ENCODE results near the gene TMEM187.

TMEM187 gene

GRCh38 chrX:153951683-153952372 lies 20.7 kb upstream of the TMEM187 start:
- H3K27ac ChIP-seq, result no peak overlapping the region
- no peak overlapping the region for H3K4me3 ChIP-seq

GRCh38 chrX:153952373-153953026 lies 20.1 kb upstream of the TMEM187 start:
- Histone ChIP-seq H3K27ac (peak overlapping the region in 1 of 21 experiments; percentile 23), H3K4me3 (no peak overlapping the region)

GRCh38 chrX:153953342-153953830 lies 19.2 kb upstream of the TMEM187 start:
- no peak overlapping the region for H3K4me3 ChIP-seq

GRCh38 chrX:153953892-153954557 lies 18.5 kb upstream of the TMEM187 start:
- Histone ChIP-seq H3K27ac (peak overlapping the region in 4 of 21 experiments; percentile 17 to 35 (median 28)), H3K4me3 (no peak overlapping the region)

More at GRCh38 chrX:153953342-153953830, 19.2 kb upstream of the TMEM187 start:
- H3K27ac ChIP-seq, result peak overlapping the region in 4 of 21 experiments; percentile 17 to 35 (median 28)

GRCh38 chrX:153954558-153955227 lies 17.9 kb upstream of the TMEM187 start:
- Histone ChIP-seq H3K4me3 (no peak overlapping the region), H3K27ac (no peak overlapping the region)

- Histone ChIP-seq H3K27ac (no peak overlapping the region), H3K4me3 (no peak overlapping the region)
Measured at GRCh38 chrX:153955228-153955732, 17.3 kb upstream of the TMEM187 start.

- Histone ChIP-seq H3K27ac (no peak overlapping the region), H3K4me3 (no peak overlapping the region)
Measured at GRCh38 chrX:153956044-153956907, 16.3 kb upstream of the TMEM187 start.

- Histone ChIP-seq H3K27ac (no peak overlapping the region), H3K4me3 (no peak overlapping the region)
Measured at GRCh38 chrX:153957224-153957623, 15.3 kb upstream of the TMEM187 start.

- no peak overlapping the region for H3K4me3 ChIP-seq
- H3K27ac ChIP-seq, result no peak overlapping the region
Measured at GRCh38 chrX:153958605-153959004, 13.9 kb upstream of the TMEM187 start.

- no peak overlapping the region for H3K4me3 ChIP-seq
- no peak overlapping the region for H3K27ac ChIP-seq
Measured at GRCh38 chrX:153959649-153960048, 12.9 kb upstream of the TMEM187 start.

GRCh38 chrX:153960077-153960476 lies 12.5 kb upstream of the TMEM187 start:
- Histone ChIP-seq H3K4me3 (no peak overlapping the region), H3K27ac (no peak overlapping the region)

- Histone ChIP-seq H3K4me3 (no peak overlapping the region), H3K27ac (no peak overlapping the region)
Measured at GRCh38 chrX:153960786-153961185, 11.8 kb upstream of the TMEM187 start.

GRCh38 chrX:153961292-153961691 lies 11.3 kb upstream of the TMEM187 start:
- H3K27ac ChIP-seq, result no peak overlapping the region
- H3K4me3 ChIP-seq, result no peak overlapping the region

GRCh38 chrX:153963546-153963945 lies 9.0 kb upstream of the TMEM187 start:
- Histone ChIP-seq H3K4me3 (no peak overlapping the region), H3K27ac (no peak overlapping the region)

GRCh38 chrX:153964105-153964504 lies 8.4 kb upstream of the TMEM187 start:
- Histone ChIP-seq H3K4me3 (no peak overlapping the region), H3K27ac (no peak overlapping the region)

- peak overlapping the region in 1 of 21 experiments; percentile 19 for H3K27ac ChIP-seq
- no peak overlapping the region for H3K4me3 ChIP-seq
Measured at GRCh38 chrX:153965406-153965805, 7.1 kb upstream of the TMEM187 start.

- H3K27ac ChIP-seq, result peak overlapping the region in 8 of 21 experiments; percentile 26 to 100 (median 84)
- no peak overlapping the region for H3K4me3 ChIP-seq
Measured at GRCh38 chrX:153966283-153966688, 6.3 kb upstream of the TMEM187 start.

- peak overlapping the region in 14 of 21 experiments; percentile 4 to 100 (median 70) for H3K27ac ChIP-seq
- H3K4me3 ChIP-seq, result peak overlapping the region in 1 of 7 experiments; percentile 69
Measured at GRCh38 chrX:153966841-153967535, 5.6 kb upstream of the TMEM187 start.

All from skin epidermis (tissue), 12 donors.